PC-3 (cell line): ENCODE measurements around the gene STXBP4. TPM values are rescaled to one million over a fixed set of nuclear protein-coding genes. Genes with fewer than 3 reads are reported as not detected.

Experiments used
- ATAC-seq: fragments of 200-7000 bp; cut with Tn5 transposase; 2 replicates; pipeline ENCODE4 v1.9.1; 2020; ENCODE audit warnings: mild to moderate bottlenecking, moderate library complexity
- BruUV-seq: library from RNA; stranded (reverse); fragments of 400-500 nt; replicated peaks from 2 replicates; lab custom pipeline; 2021; lab: Mats Ljungman, UMichigan
- CTCF ChIA-PET: fragments of 300-600 bp; sonication (Branson Sonifier 250); formaldehyde crosslinking; loops from one replicate; lab custom pipeline; 2022; ENCODE audit warnings: antibody characterized with exemption; lab: Charles Lee
- POLR2A ChIA-PET: fragments of 300-600 bp; sonication (Branson Sonifier 250); formaldehyde crosslinking; loops from one replicate; lab custom pipeline; 2022; ENCODE audit warnings: antibody characterized with exemption; ENCODE audit not compliant: unreplicated experiment; lab: Charles Lee
- DNase-seq: peaks from one replicate; pipeline ENCODE4 v3.0.0-alpha.2; 2015
- H2AFZ ChIP-seq: fragments of 300-600 bp; sonication (generic); 2 replicates; pipeline ENCODE4 v1.6.0; 2016; ENCODE audit warnings: antibody characterized with exemption, low read length
- H3F3A ChIP-seq: fragments of 300-600 bp; sonication (generic); one replicate; pipeline ENCODE4 v1.6.0; 2017; ENCODE audit warnings: antibody characterized with exemption, low read length, control low read depth, mild to moderate bottlenecking; ENCODE audit not compliant: unreplicated experiment
- H3K27ac ChIP-seq: fragments of 300-600 bp; sonication (generic); 2 replicates; pipeline ENCODE4 v1.5.1; 2016; ENCODE audit warnings: mild to moderate bottlenecking, low read length
- H3K27me3 ChIP-seq: fragments of 300-600 bp; sonication (generic); 2 replicates; pipeline ENCODE4 v1.6.1; 2016; ENCODE audit warnings: low read length, mixed read lengths
- H3K36me3 ChIP-seq: fragments of 300-600 bp; sonication (generic); 2 replicates; pipeline ENCODE4 v1.6.1; 2016; ENCODE audit warnings: low read depth, mixed run types, low read length, mixed read lengths
- H3K4me1 ChIP-seq: fragments of 300-600 bp; sonication (generic); 2 replicates; pipeline ENCODE4 v1.5.1; 2016; ENCODE audit warnings: low read length; ENCODE audit not compliant: insufficient read depth
- H3K4me2 ChIP-seq: fragments of 300-600 bp; sonication (generic); 2 replicates; pipeline ENCODE4 v1.6.0; 2016; ENCODE audit warnings: low read length
- H3K4me3 ChIP-seq: fragments of 300-600 bp; sonication (generic); 2 replicates; pipeline ENCODE4 v1.5.1; 2016; ENCODE audit warnings: mild to moderate bottlenecking, low read length, mixed read lengths
- H3K79me2 ChIP-seq: fragments of 300-600 bp; sonication (generic); 2 replicates; pipeline ENCODE4 v1.6.1; 2017; ENCODE audit warnings: low read length, mixed read lengths
- H3K9ac ChIP-seq: fragments of 300-600 bp; sonication (generic); 2 replicates; pipeline ENCODE4 v1.6.0; 2016; ENCODE audit warnings: mild to moderate bottlenecking, low read length
- H3K9me2 ChIP-seq: fragments of 300-600 bp; sonication (generic); replicated peaks from 2 replicates; pipeline ENCODE4 v1.6.1; 2016; ENCODE audit warnings: mixed run types, low read length, mixed read lengths
- H3K9me3 ChIP-seq: fragments of 300-600 bp; sonication (generic); 2 replicates; pipeline ENCODE4 v1.6.1; 2016; ENCODE audit warnings: low read length, mixed read lengths
- H4K20me1 ChIP-seq: fragments of 300-600 bp; sonication (generic); 2 replicates; pipeline ENCODE4 v1.6.1; 2016; ENCODE audit warnings: low read length, mixed read lengths
- CTCF ChIP-seq: fragments of 300-600 bp; sonication (generic); conservative IDR thresholded peaks from 2 replicates; pipeline ENCODE4 v1.5.1; 2017; ENCODE audit warnings: antibody characterized with exemption, low read depth, mild to moderate bottlenecking, low read length
- EZH2 ChIP-seq: fragments of 300-600 bp; sonication (generic); IDR thresholded peaks from one replicate; pipeline ENCODE4 v1.6.1; 2017; ENCODE audit warnings: antibody characterized with exemption, mild to moderate bottlenecking, low read length; ENCODE audit not compliant: unreplicated experiment
- EZH2phosphoT487 ChIP-seq: fragments of 300-600 bp; sonication (generic); IDR thresholded peaks from 2 replicates; pipeline ENCODE4 v1.6.1; 2018; ENCODE audit warnings: mild to moderate bottlenecking, antibody characterized with exemption, low read length, borderline replicate concordance
- intact Hi-C: fragments of 100-400 bp; cut with micrococcal nuclease; formaldehyde crosslinking; loops from 2 replicates; pipeline ENCODE4 v1.9.0; 2023
- total RNA-seq: library from RNA; depleted of rRNA; stranded (reverse); fragments of >200 nt; gene quantifications from 2 replicates; pipeline ENCODE4 v1.2.3, GENCODE V29; 2014

STXBP4 gene
- total RNA-seq, 1 experiment from 2014 or later, result 6.2 TPM

GRCh38 chr17:55120651-55121050 is 152.1 kb downstream of the STXBP4 start:
- no TSS peak for BruUV-seq
- CTCF ChIA-PET, result no interaction called here

GRCh38 chr17:55121268-55121667 is 152.7 kb downstream of the STXBP4 start:
- BruUV-seq, result no TSS peak
- TF ChIP-seq EZH2phosphoT487, result no peak
- TF ChIP-seq CTCF, result no peak
- TF ChIP-seq EZH2, result no peak
- CTCF ChIA-PET, result no interaction called here

More at GRCh38 chr17:55120651-55121050, 152.1 kb downstream of the STXBP4 start:
- intact Hi-C loops, result no loop called here
- POLR2A ChIA-PET, result no interaction called here
- Histone ChIP-seq H2AFZ (no peak overlapping the region), H3K4me1 (no peaks in the 10 kb centered on the region), H3F3A (no peaks in the 10 kb centered on the region), H3K9me3 (no peaks in the 10 kb centered on the region), H4K20me1 (no peaks in the 10 kb centered on the region), H3K4me3 (no peak overlapping the region), H3K9me2 (no peaks in the 10 kb centered on the region), H3K9ac (no peak overlapping the region), H3K79me2 (no peaks in the 10 kb centered on the region), H3K27me3 (no peaks in the 10 kb centered on the region), H3K36me3 (no peaks in the 10 kb centered on the region), H3K27ac (no peak overlapping the region), H3K4me2 (no peak overlapping the region)
- TF ChIP-seq EZH2, result no peak
- TF ChIP-seq CTCF, result no peak
- no peak for TF ChIP-seq EZH2phosphoT487
- no peak for DNase-seq
- no peak for ATAC-seq

GRCh38 chr17:55122114-55122513 is 153.5 kb downstream of the STXBP4 start:
- H3K9me2 ChIP-seq, result no peaks in the 10 kb centered on the region
- TF ChIP-seq EZH2, result no peak
- no peak for TF ChIP-seq EZH2phosphoT487
- TF ChIP-seq CTCF, result no peak
- H3K27ac ChIP-seq, result no peak overlapping the region
- intact Hi-C loops, result no loop called here
- ATAC-seq, result no peak
- H3K36me3 ChIP-seq, result no peaks in the 10 kb centered on the region
- ChIA-PET POLR2A (no interaction called here), CTCF (no interaction called here)
- H3K9me3 ChIP-seq, result no peaks in the 10 kb centered on the region
- no peak overlapping the region for H3K9ac ChIP-seq
- no peak overlapping the region for H3K4me2 ChIP-seq
- BruUV-seq, result no TSS peak
- H3K4me3 ChIP-seq, result no peak overlapping the region
- H3K79me2 ChIP-seq, result no peaks in the 10 kb centered on the region
- no peak overlapping the region for H2AFZ ChIP-seq
- H3K27me3 ChIP-seq, result no peaks in the 10 kb centered on the region
- H3F3A ChIP-seq, result no peaks in the 10 kb centered on the region
- DNase-seq, result no peak
- no peaks in the 10 kb centered on the region for H4K20me1 ChIP-seq
- no peaks in the 10 kb centered on the region for H3K4me1 ChIP-seq

More at GRCh38 chr17:55121268-55121667, 152.7 kb downstream of the STXBP4 start:
- no peak overlapping the region for H3K9ac ChIP-seq
- intact Hi-C loops, result no loop called here
- H3F3A ChIP-seq, result no peaks in the 10 kb centered on the region
- no peaks in the 10 kb centered on the region for H3K9me3 ChIP-seq
- no peak overlapping the region for H3K4me2 ChIP-seq
- no peak overlapping the region for H3K27ac ChIP-seq
- no peaks in the 10 kb centered on the region for H4K20me1 ChIP-seq
- POLR2A ChIA-PET, result no interaction called here
- H3K4me1 ChIP-seq, result no peaks in the 10 kb centered on the region
- ATAC-seq, result no peak
- no peaks in the 10 kb centered on the region for H3K36me3 ChIP-seq
- no peaks in the 10 kb centered on the region for H3K9me2 ChIP-seq
- no peaks in the 10 kb centered on the region for H3K27me3 ChIP-seq
- H3K79me2 ChIP-seq, result no peaks in the 10 kb centered on the region
- H3K4me3 ChIP-seq, result no peak overlapping the region
- DNase-seq, result no peak
- no peak overlapping the region for H2AFZ ChIP-seq
